Adrenal gland (tissue), 5 donors: Measurements from ENCODE around the gene PGBD5.

Experiments used
- POLR2A ChIP-seq, 2 donors: fragments of 450-650 bp; IDR thresholded peaks; one replicate each; pipeline ENCODE4 v1.6.1; 2017; ENCODE audit warnings: antibody characterized with exemption in 2 of 2, mild to moderate bottlenecking in 2 of 2, moderate library complexity in 1 of 2
- TF ChIP-seq, protein P1 (sequence below), 6 experiments: fragments of 450-650 bp in 4 of 6; fragments of 200-600 bp in 2 of 6; sonication (generic) in 1 of 6; IDR thresholded peaks; 1 replicate in 5 of 6; 2 replicates in 1 of 6; pipeline versions ENCODE4 v1.5.1 to v1.8.0; 2016 to 2021; ENCODE audit warnings: antibody characterized with exemption in 6 of 6, mild to moderate bottlenecking in 2 of 6, moderate library complexity in 1 of 6
- donor health status: DM: no; HTN: no; CAD: no.

DNA sequence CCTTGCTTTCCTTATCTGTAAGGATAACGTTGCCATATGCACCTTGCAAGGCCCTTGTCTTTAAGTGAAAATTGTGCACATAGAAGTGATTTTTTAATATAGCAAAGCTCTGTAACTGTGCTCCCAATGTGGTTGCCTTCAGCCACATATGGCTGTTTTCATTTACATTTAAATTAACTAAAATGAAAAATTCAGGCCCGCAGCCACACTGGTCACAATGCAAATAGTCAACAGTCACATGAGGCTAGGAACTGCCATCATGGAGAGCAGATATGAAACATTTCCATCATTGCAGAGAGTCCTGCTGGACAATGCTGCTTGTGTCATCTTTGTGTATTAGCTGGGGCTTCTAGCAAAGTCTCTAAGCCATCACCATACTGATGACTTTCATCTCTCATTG is 83.4 kb downstream of the PGBD5 start:
- TF ChIP-seq, protein P1, sequence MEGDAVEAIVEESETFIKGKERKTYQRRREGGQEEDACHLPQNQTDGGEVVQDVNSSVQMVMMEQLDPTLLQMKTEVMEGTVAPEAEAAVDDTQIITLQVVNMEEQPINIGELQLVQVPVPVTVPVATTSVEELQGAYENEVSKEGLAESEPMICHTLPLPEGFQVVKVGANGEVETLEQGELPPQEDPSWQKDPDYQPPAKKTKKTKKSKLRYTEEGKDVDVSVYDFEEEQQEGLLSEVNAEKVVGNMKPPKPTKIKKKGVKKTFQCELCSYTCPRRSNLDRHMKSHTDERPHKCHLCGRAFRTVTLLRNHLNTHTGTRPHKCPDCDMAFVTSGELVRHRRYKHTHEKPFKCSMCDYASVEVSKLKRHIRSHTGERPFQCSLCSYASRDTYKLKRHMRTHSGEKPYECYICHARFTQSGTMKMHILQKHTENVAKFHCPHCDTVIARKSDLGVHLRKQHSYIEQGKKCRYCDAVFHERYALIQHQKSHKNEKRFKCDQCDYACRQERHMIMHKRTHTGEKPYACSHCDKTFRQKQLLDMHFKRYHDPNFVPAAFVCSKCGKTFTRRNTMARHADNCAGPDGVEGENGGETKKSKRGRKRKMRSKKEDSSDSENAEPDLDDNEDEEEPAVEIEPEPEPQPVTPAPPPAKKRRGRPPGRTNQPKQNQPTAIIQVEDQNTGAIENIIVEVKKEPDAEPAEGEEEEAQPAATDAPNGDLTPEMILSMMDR (IDR thresholded peaks at IDR 0.05) = no peak
- no peak for TF ChIP-seq POLR2A (IDR thresholded peaks at IDR 0.05)
